Loucy (cell line): ENCODE results near the gene RASD1.

Source experiments
- H2AFZ ChIP-seq: fragments of 200-600 bp; sonication (generic); 2 replicates; pipeline ENCODE4 v1.6.0; 2016; ENCODE audit warnings: antibody characterized with exemption, mild to moderate bottlenecking, low read length, moderate library complexity
- H3F3A ChIP-seq: fragments of 200-600 bp; 2 replicates; pipeline ENCODE4 v1.6.0; 2016; ENCODE audit warnings: antibody characterized with exemption, low read depth, mild to moderate bottlenecking
- H3K27me3 ChIP-seq: fragments of 200-600 bp; sonication (generic); 2 replicates; pipeline ENCODE4 v1.6.1; 2014; ENCODE audit warnings: low read length, mild to moderate bottlenecking; ENCODE audit not compliant: insufficient read depth, poor library complexity, severe bottlenecking
- H3K36me3 ChIP-seq: fragments of 200-600 bp; sonication (generic); 2 replicates; pipeline ENCODE4 v1.6.1; 2016; ENCODE audit warnings: low read length; ENCODE audit not compliant: insufficient read depth
- H3K4me1 ChIP-seq: fragments of 200-600 bp; sonication (generic); 2 replicates; pipeline ENCODE4 v1.5.1; 2014; ENCODE audit warnings: low read length, mild to moderate bottlenecking; ENCODE audit not compliant: insufficient read depth, poor library complexity, severe bottlenecking
- H3K4me2 ChIP-seq: fragments of 200-600 bp; sonication (generic); 2 replicates; pipeline ENCODE4 v1.6.0; 2014; ENCODE audit warnings: antibody characterized with exemption, low read length, low read depth, mild to moderate bottlenecking; ENCODE audit not compliant: poor library complexity, severe bottlenecking
- H3K4me3 ChIP-seq: fragments of 200-600 bp; sonication (generic); 2 replicates; pipeline ENCODE4 v1.5.1; 2014; ENCODE audit warnings: low read length, mild to moderate bottlenecking, mixed read lengths; ENCODE audit not compliant: poor library complexity, severe bottlenecking
- H3K79me2 ChIP-seq: fragments of 200-600 bp; sonication (generic); 2 replicates; pipeline ENCODE4 v1.6.1; 2014; ENCODE audit warnings: low read length; ENCODE audit not compliant: insufficient read depth
- H3K9ac ChIP-seq: fragments of 200-600 bp; sonication (generic); 2 replicates; pipeline ENCODE4 v1.6.0; 2014; ENCODE audit warnings: mild to moderate bottlenecking, low read depth, low read length, moderate library complexity; ENCODE audit not compliant: poor library complexity, severe bottlenecking
- H3K9me2 ChIP-seq: fragments of 200-600 bp; sonication (generic); replicated peaks from 2 replicates; pipeline ENCODE4 v1.6.1; 2016; ENCODE audit warnings: low read depth, low read length, mixed read lengths
- H3K9me3 ChIP-seq: fragments of 200-600 bp; sonication (generic); 2 replicates; pipeline ENCODE4 v1.6.1; 2014; ENCODE audit warnings: mild to moderate bottlenecking, antibody characterized with exemption, low read length, low read depth; ENCODE audit not compliant: insufficient read depth
- H4K20me1 ChIP-seq: fragments of 200-600 bp; sonication (generic); 2 replicates; pipeline ENCODE4 v1.6.0; 2014; ENCODE audit warnings: antibody characterized with exemption, low read length, mild to moderate bottlenecking; ENCODE audit not compliant: insufficient read depth, poor library complexity, severe bottlenecking
- CTCF ChIP-seq: fragments of 200-600 bp; sonication (generic); conservative IDR thresholded peaks from 2 replicates; pipeline ENCODE4 v1.5.1; 2014; ENCODE audit warnings: mild to moderate bottlenecking, antibody characterized with exemption, low read length
- EZH2phosphoT487 ChIP-seq: fragments of 200-600 bp; IDR thresholded peaks from 2 replicates; pipeline ENCODE4 v1.6.1; 2018; ENCODE audit warnings: antibody characterized with exemption, mild to moderate bottlenecking, moderate library complexity, borderline replicate concordance

RASD1 gene

GRCh38 chr17:17516941-17517720 lies 20.9 kb upstream of the RASD1 start:
- Histone ChIP-seq H3K79me2 (no peaks in the 10 kb centered on the region), H3K9me2 (no peaks in the 10 kb centered on the region), H3K4me1 (no peaks in the 10 kb centered on the region), H2AFZ (no peak overlapping the region), H3K36me3 (no peaks in the 10 kb centered on the region), H3K4me2 (no peak overlapping the region), H3K9ac (no peak overlapping the region), H3K27me3 (no peaks in the 10 kb centered on the region), H3F3A (no peaks in the 10 kb centered on the region), H3K4me3 (no peak overlapping the region), H4K20me1 (no peaks in the 10 kb centered on the region), H3K9me3 (no peaks in the 10 kb centered on the region)
- TF ChIP-seq CTCF (no peak), EZH2phosphoT487 (no peak)

- H3K4me1 ChIP-seq, result peaks cover 2% of the 10 kb centered on the region
These were observed 20.0 kb upstream of the RASD1 start for GRCh38 chr17:17515934-17516930.

More at GRCh38 chr17:17515934-17516930, 20.0 kb upstream of the RASD1 start:
- Histone ChIP-seq H2AFZ (no peak overlapping the region), H3F3A (no peaks in the 10 kb centered on the region), H3K79me2 (no peaks in the 10 kb centered on the region), H3K36me3 (no peaks in the 10 kb centered on the region), H4K20me1 (no peaks in the 10 kb centered on the region), H3K4me2 (no peak overlapping the region), H3K27me3 (no peaks in the 10 kb centered on the region), H3K4me3 (no peak overlapping the region), H3K9me3 (no peaks in the 10 kb centered on the region), H3K9ac (no peak overlapping the region), H3K9me2 (no peaks in the 10 kb centered on the region)
- no peak for TF ChIP-seq CTCF
